ENCODE measurements around the gene RGS4. TPM values are rescaled to one million over a fixed set of nuclear protein-coding genes. Genes with fewer than 3 reads are reported as not detected.
A peak's percentile ranks its signal among the peaks of the same experiment; 100 is the strongest.

Gene RGS4
- total RNA-seq, 1 experiment from 2014 or later: 0.23 TPM

- Histone ChIP-seq H3K4me3 (ENCODE audit: low read depth, low read length) (no peak overlapping the region), H3K36me3 (ENCODE audit: control insufficient read depth, insufficient read depth, low read length) (no peaks in the 10 kb centered on the region), H3K27me3 (replicated peaks; ENCODE audit: control insufficient read depth, insufficient read depth, low read length) (no peaks in the 10 kb centered on the region; the same call in 1 of the 2 replicates), H3K9me3 (no peaks in the 10 kb centered on the region), H3K4me1 (no peaks in the 10 kb centered on the region; the same call in 1 of the 2 replicates)
- peak in 1 of 2 experiments; percentile 10 for DNase-seq
- BruUV-seq (replicated peaks): no TSS peak
- Mint-ChIP-seq H3K4me1 (ENCODE audit: low read depth, unreplicated experiment) (peaks cover 6% of the 10 kb centered on the region), H3K36me3 (ENCODE audit: insufficient read depth, unreplicated experiment) (no peaks in the 10 kb centered on the region), H3K9me3 (ENCODE audit: unreplicated experiment) (peaks cover 10% of the 10 kb centered on the region), H3K4me3 (ENCODE audit: unreplicated experiment) (no peak overlapping the region), H3K27ac (ENCODE audit: unreplicated experiment) (no peak overlapping the region), H3K27me3 (ENCODE audit: insufficient read depth, unreplicated experiment) (no peaks in the 10 kb centered on the region)
- no peak for TF ChIP-seq CTCF (IDR thresholded peaks at IDR 0.05; ENCODE audit: insufficient read depth in 1 of 2, low read depth in 1 of 2, low read length in 1 of 2, severe bottlenecking in 1 of 2, unreplicated experiment in 1 of 2)
- POLR2A ChIA-PET: no interaction called here
- CTCF ChIA-PET: no interaction called here
- intact Hi-C loops (cut with micrococcal nuclease; ENCODE audit: unreplicated experiment): no loop called here
These were observed 13.6 kb upstream of the RGS4 start for GRCh38 chr1:163055531-163055930.

GRCh38 chr1:163056831-163057230, 12.3 kb upstream of the RGS4 start:
- Mint-ChIP-seq H3K9me3 (ENCODE audit: unreplicated experiment) (peaks cover 10% of the 10 kb centered on the region), H3K4me1 (ENCODE audit: low read depth, unreplicated experiment) (peaks cover 6% of the 10 kb centered on the region), H3K27me3 (ENCODE audit: insufficient read depth, unreplicated experiment) (no peaks in the 10 kb centered on the region), H3K4me3 (ENCODE audit: unreplicated experiment) (no peak overlapping the region), H3K36me3 (ENCODE audit: insufficient read depth, unreplicated experiment) (no peaks in the 10 kb centered on the region), H3K27ac (ENCODE audit: unreplicated experiment) (no peak overlapping the region)
- no TSS peak for BruUV-seq (replicated peaks)
- no peak for DNase-seq
- Histone ChIP-seq H3K9me3 (no peaks in the 10 kb centered on the region), H3K36me3 (ENCODE audit: control insufficient read depth, insufficient read depth, low read length) (no peaks in the 10 kb centered on the region), H3K27me3 (replicated peaks; ENCODE audit: control insufficient read depth, insufficient read depth, low read length) (no peaks in the 10 kb centered on the region; the same call in 1 of the 2 replicates), H3K4me3 (ENCODE audit: low read depth, low read length) (no peak overlapping the region), H3K4me1 (no peaks in the 10 kb centered on the region; the same call in 1 of the 2 replicates)
- POLR2A ChIA-PET: no interaction called here
- CTCF ChIA-PET: no interaction called here
- intact Hi-C loops (cut with micrococcal nuclease; ENCODE audit: unreplicated experiment): no loop called here
- no peak for TF ChIP-seq CTCF (IDR thresholded peaks at IDR 0.05; ENCODE audit: insufficient read depth in 1 of 2, low read depth in 1 of 2, low read length in 1 of 2, severe bottlenecking in 1 of 2, unreplicated experiment in 1 of 2)

- no peaks in the 10 kb centered on the region for H3K36me3 Mint-ChIP-seq (ENCODE audit: insufficient read depth, unreplicated experiment)
- H3K4me3 ChIP-seq (ENCODE audit: low read depth, low read length): no peak overlapping the region
- no peaks in the 10 kb centered on the region for H3K36me3 ChIP-seq (ENCODE audit: control insufficient read depth, insufficient read depth, low read length)
- H3K9me3 ChIP-seq: no peaks in the 10 kb centered on the region
- no peaks in the 10 kb centered on the region for H3K4me1 Mint-ChIP-seq (ENCODE audit: low read depth, unreplicated experiment)
- CTCF ChIA-PET: no interaction called here
- no peaks in the 10 kb centered on the region; the same call in 1 of the 2 replicates for H3K4me1 ChIP-seq
- intact Hi-C loops (cut with micrococcal nuclease; ENCODE audit: unreplicated experiment): no loop called here
- no TSS peak for BruUV-seq (replicated peaks)
- no peak overlapping the region for H3K27ac Mint-ChIP-seq (ENCODE audit: unreplicated experiment)
- no peak overlapping the region for H3K4me3 Mint-ChIP-seq (ENCODE audit: unreplicated experiment)
- POLR2A ChIA-PET: no interaction called here
- H3K27me3 ChIP-seq (replicated peaks; ENCODE audit: control insufficient read depth, insufficient read depth, low read length): no peaks in the 10 kb centered on the region
- peaks cover 6% of the 10 kb centered on the region for H3K27me3 Mint-ChIP-seq (ENCODE audit: insufficient read depth, unreplicated experiment)
- no peak for DNase-seq
- no peak for TF ChIP-seq CTCF (IDR thresholded peaks at IDR 0.05; ENCODE audit: insufficient read depth in 1 of 2, low read depth in 1 of 2, low read length in 1 of 2, severe bottlenecking in 1 of 2, unreplicated experiment in 1 of 2)
- no peaks in the 10 kb centered on the region for H3K9me3 Mint-ChIP-seq (ENCODE audit: unreplicated experiment)
These were observed 8.7 kb upstream of the RGS4 start for GRCh38 chr1:163060343-163061007.
